GM12872 (cell line): ENCODE results near the gene HAPLN2.

Source experiments
- CTCF ChIP-seq: IDR thresholded peaks from 3 replicates; pipeline ENCODE4 v1.5.1; 2011; ENCODE audit warnings: low read depth, mild to moderate bottlenecking, low read length, moderate library complexity; ENCODE audit not compliant: insufficient read depth

Gene HAPLN2

GRCh38 chr1:156665539-156665938 is 46.3 kb downstream of the HAPLN2 start:
- no peak for TF ChIP-seq CTCF

GRCh38 chr1:156666862-156667609 is 47.8 kb downstream of the HAPLN2 start:
- TF ChIP-seq CTCF = no peak

GRCh38 chr1:156667610-156667967 is 48.4 kb downstream of the HAPLN2 start:
- TF ChIP-seq CTCF = no peak

GRCh38 chr1:156667968-156668709 is 48.9 kb downstream of the HAPLN2 start:
- no peak for TF ChIP-seq CTCF

GRCh38 chr1:156668801-156669637 is 49.8 kb downstream of the HAPLN2 start:
- TF ChIP-seq CTCF = no peak

GRCh38 chr1:156669794-156670193 is 50.6 kb downstream of the HAPLN2 start:
- TF ChIP-seq CTCF = no peak

- TF ChIP-seq CTCF = no peak
Measured at GRCh38 chr1:156670359-156670758, 51.1 kb downstream of the HAPLN2 start.
